Thymus (tissue), 11 donors: ENCODE measurements around the gene CLSTN2. TPM values are rescaled to one million over a fixed set of nuclear protein-coding genes. Genes with fewer than 3 reads are reported as not detected.

Experiments used
- DNase-seq, 9 donors: peaks; one replicate each; pipeline ENCODE4 v3.0.0-alpha.2; 2013; ENCODE audit warnings: low spot score in 9 of 9, low read depth in 6 of 9, missing footprints in 1 of 9
- H3K27ac ChIP-seq, 2 donors: one replicate each; pipeline ENCODE4 v1.5.1; 2013; ENCODE audit warnings: control low read depth in 1 of 2, low read depth in 1 of 2, low read length in 1 of 2, mild to moderate bottlenecking in 1 of 2, moderate library complexity in 1 of 2
- H3K27me3 ChIP-seq, 2 donors: one replicate each; pipeline ENCODE4 v1.5.1; 2013; ENCODE audit warnings: low read length in 1 of 2; ENCODE audit not compliant: control insufficient read depth in 2 of 2, insufficient read depth in 1 of 2
- H3K36me3 ChIP-seq, 2 donors: one replicate each; pipeline ENCODE4 v1.5.1; 2013; ENCODE audit warnings: low read length in 1 of 2, mild to moderate bottlenecking in 1 of 2, moderate library complexity in 1 of 2; ENCODE audit not compliant: control insufficient read depth in 2 of 2, insufficient read depth in 2 of 2
- H3K4me1 ChIP-seq, 2 donors: one replicate each; pipeline ENCODE4 v1.5.1; 2013; ENCODE audit warnings: low read length in 2 of 2; ENCODE audit not compliant: control insufficient read depth in 2 of 2, insufficient read depth in 2 of 2
- H3K4me3 ChIP-seq, 2 donors: one replicate each; pipeline ENCODE4 v1.5.1; 2013; ENCODE audit warnings: low read length in 2 of 2, control low read depth in 1 of 2, mild to moderate bottlenecking in 1 of 2
- H3K9me3 ChIP-seq, 2 donors: one replicate each; pipeline ENCODE4 v1.5.1; 2013; ENCODE audit warnings: low read length in 1 of 2, mild to moderate bottlenecking in 1 of 2; ENCODE audit not compliant: control insufficient read depth in 2 of 2, insufficient read depth in 1 of 2
- WGBS: extraction: QIAGEN DNeasy Blood & Tissue Kit; methylation state at CpG from one replicate; pipeline ENCODE4 v1.1.7; 2013; 5-methylcytosine and 5-hydroxymethylcytosine counted together
- polyA plus RNA-seq: library from polyadenylated mRNA; stranded (reverse); fragments of 200-250 nt; gene quantifications from one replicate; pipeline ENCODE4 v1.2.3, GENCODE V29; 2013
- total RNA-seq: library from RNA; stranded (reverse); fragments of 120-200 nt; gene quantifications from one replicate; pipeline ENCODE4 v1.2.4, GENCODE V29; 2013
- donor health status: healthy.

CLSTN2 gene
- total and polyA plus RNA-seq, 2 donors = 0.25 to 0.61 TPM

DNA sequence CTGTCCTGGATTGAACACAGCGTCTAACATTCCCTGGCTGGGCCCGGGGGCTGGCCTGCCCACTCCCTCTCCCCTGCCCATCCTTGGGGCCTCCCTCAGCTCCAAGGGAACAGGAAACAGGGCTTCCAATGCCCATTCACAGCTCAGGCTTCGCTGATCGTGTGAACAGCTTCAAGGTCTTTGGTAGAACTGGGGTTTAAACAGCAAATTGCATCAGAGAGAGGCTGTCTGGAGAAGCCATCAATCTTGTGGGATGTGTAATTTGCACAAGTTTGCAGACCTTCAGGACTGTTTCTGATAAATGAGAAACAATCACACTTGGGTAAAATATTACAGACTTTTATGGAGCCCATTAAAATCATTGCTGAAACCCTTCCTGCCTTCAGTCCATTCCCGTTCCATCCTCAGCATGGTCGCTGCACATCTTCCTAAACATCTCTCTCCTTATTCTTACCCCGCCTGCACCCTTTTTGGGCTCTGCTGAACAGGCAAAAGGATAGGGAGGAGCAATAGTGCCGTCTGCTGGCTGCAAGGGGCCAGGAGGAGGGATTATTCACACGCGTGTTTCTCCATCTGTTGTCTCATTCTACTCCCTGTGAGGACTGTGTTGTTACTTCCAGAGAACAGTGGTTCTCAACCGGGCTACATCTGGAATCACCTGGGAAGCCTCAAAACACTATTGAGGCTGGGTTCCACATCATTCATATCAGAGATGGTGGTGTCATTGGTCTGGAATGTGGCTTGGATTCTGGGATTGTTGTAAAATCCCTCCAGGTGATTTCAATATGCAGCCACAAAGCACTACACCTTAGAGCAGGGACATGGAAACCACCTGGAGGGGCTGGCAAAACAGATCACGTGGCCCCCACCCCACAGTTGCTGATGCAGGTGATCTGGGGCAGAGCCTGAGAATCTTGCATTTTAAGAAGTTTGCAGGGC is 116.3 kb downstream of the CLSTN2 start:
- H3K36me3 ChIP-seq = no peaks in the 10 kb centered on the region
- H3K27me3 ChIP-seq = no peaks in the 10 kb centered on the region
- no peaks in the 10 kb centered on the region for H3K4me1 ChIP-seq
- 46% methylated on average over 12 of the region's 12 CpGs for WGBS
- no peak overlapping the region for H3K4me3 ChIP-seq
- no peaks in the 10 kb centered on the region for H3K9me3 ChIP-seq
- no peak for DNase-seq
- no peak overlapping the region for H3K27ac ChIP-seq

DNA sequence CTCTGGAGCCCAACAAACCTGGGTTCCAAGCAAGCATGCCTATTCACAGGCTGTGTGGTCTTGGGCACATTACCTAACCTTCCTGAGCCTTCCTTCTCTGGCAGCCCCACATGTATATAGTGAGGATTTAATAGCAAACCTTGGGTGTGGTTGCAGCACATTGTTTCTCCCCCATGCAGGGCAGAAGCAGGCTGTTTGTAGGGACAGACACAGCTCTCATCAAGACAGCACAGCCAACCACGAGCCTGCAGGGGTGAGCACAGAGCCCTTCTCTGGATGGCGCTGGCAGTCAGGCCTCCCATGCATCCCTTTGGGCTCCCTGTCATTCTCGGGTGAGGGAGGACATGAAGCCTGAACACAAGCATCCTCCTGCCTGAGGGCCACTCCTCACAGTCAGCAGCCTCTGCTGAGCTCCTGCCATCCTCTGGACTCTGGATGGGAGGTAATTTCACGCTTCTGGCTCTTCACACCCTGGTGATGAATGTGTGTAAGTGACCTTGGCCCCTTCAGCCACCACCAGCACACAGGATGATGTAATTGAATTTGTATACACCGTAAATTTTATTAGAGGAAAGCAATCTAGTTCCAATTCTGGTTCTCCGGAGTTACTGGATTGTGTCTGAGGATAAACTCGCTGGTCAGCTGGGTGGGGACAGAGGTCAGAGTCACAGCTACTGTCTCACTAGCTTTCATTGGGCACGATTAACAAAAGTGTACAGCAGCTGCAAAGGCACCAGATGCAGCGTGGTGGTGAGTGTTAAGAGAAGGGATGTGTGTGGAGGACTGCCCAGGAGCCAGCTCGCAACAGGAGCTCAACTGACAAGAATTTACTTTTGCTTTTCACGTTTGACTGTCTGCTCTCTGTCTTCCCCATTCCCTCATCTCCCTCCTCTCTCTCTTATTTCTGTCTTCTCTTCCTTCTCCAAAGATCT is 118.1 kb downstream of the CLSTN2 start:
- no peak overlapping the region for H3K27ac ChIP-seq
- no peaks in the 10 kb centered on the region for H3K4me1 ChIP-seq
- no peaks in the 10 kb centered on the region for H3K36me3 ChIP-seq
- H3K27me3 ChIP-seq = no peaks in the 10 kb centered on the region
- 65% methylated on average over 11 of the region's 11 CpGs for WGBS
- H3K4me3 ChIP-seq = no peak overlapping the region
- H3K9me3 ChIP-seq = no peaks in the 10 kb centered on the region
- no peak for DNase-seq

DNA sequence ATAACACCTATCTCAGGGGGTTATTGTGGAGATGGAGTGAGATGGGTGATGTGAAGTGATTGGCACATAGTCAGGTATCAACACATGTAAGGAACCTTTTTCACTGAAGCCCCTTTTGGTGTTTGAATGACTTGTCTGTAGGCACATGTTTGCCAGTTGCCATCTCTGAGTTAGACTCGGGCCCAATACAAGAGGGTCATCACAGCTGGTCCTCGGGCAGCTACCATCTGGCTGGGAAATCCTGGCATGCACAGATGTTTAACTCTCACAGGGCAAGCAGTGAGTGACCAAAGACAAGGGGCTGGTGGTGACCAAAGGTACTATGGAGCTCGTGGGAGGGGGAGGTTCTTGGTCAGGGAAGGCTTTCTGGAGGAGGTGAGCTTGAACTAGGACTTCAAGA is 118.8 kb downstream of the CLSTN2 start:
- Histone ChIP-seq H3K27me3 (no peaks in the 10 kb centered on the region), H3K4me1 (no peaks in the 10 kb centered on the region), H3K4me3 (no peak overlapping the region), H3K27ac (no peak overlapping the region), H3K9me3 (no peaks in the 10 kb centered on the region), H3K36me3 (no peaks in the 10 kb centered on the region)
- no peak for DNase-seq
- WGBS = 85% methylated on average over 3 of the region's 3 CpGs

DNA sequence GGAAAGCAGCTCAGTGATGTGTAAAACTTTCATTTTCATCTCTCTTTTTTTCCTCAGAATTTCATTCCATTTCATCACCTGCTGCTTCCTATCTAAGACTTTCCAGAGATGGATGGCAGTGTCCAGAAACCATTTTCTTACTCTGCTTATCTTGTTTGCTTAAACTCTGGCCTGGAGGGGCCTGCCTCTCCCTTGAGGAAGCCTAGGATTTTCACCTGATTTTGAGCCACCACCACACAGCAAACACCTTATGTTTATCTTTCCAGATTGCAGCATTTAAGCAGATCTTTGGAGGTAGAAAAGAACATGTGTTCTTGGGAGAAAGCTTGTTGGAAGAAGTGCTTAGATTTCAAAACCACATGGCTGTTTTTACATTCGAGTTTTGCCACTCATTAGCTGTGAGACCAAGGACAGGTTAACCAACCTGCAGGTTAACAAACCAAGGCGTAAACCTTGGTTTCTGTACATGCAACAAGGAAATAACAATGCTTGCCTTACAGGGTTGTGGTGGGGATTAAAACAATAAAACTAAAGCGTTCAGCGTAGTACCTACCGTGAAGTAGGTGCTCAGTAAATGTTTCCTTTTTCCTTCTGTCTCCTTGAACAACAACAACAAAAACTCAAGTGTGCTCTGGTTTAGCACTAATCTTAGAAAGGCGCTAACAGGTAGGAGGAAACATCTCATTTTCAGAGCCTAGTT is 120.3 kb downstream of the CLSTN2 start:
- H3K9me3 ChIP-seq = no peaks in the 10 kb centered on the region
- H3K27me3 ChIP-seq = no peaks in the 10 kb centered on the region
- no peak for DNase-seq
- no peaks in the 10 kb centered on the region for H3K4me1 ChIP-seq
- no peak overlapping the region for H3K27ac ChIP-seq
- 96% methylated on average over 6 of the region's 6 CpGs for WGBS
- no peaks in the 10 kb centered on the region for H3K36me3 ChIP-seq
- H3K4me3 ChIP-seq = no peak overlapping the region

DNA sequence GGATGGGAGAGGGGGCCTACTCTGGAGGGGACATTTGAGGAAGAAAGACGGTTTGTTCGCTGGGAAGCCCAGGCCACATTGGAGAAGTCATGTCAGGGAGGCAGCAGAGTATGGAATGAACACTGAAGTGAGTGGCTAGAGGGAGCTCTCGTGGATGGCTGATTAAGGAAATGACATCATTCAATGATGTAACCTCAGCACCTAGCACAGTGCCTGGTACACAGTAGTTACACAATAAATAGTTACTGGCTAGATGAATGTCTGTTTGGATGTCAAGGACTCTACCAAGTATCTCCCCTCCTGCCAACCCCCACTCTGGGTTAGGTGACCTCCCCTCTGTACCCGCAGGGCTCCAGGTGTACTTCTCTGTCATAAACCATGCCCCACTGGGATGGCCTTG is 121.1 kb downstream of the CLSTN2 start:
- no peak overlapping the region for H3K4me3 ChIP-seq
- H3K36me3 ChIP-seq = no peaks in the 10 kb centered on the region
- H3K4me1 ChIP-seq = no peaks in the 10 kb centered on the region
- H3K27ac ChIP-seq = no peak overlapping the region
- H3K9me3 ChIP-seq = no peaks in the 10 kb centered on the region
- WGBS = 88% methylated on average over 4 of the region's 4 CpGs
- DNase-seq = no peak
- H3K27me3 ChIP-seq = no peaks in the 10 kb centered on the region

DNA sequence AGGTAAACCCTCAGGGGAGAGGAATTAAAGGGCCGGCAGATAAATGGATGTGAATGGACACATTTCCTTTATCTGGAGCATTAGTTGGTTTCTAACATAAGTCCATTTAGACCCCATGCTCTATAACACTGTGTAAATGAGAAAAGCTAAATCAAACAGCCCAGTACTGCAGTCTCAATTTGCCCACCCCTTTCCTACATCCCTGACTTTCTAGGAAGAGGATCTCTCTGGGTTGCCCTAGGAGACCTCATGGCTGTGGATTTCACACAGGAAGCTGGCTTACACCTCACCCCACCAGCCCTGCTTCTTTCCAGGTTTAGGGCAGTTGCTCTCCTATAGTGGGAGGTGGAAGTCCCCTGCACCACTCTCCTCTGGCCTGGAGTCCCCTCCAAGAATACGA is 126.2 kb downstream of the CLSTN2 start:
- Histone ChIP-seq H3K27ac (no peak overlapping the region), H3K4me3 (no peak overlapping the region), H3K27me3 (no peaks in the 10 kb centered on the region), H3K36me3 (no peaks in the 10 kb centered on the region), H3K9me3 (no peaks in the 10 kb centered on the region), H3K4me1 (no peaks in the 10 kb centered on the region)
- no peak for DNase-seq
- 92% methylated on average over 2 of the region's 2 CpGs for WGBS

DNA sequence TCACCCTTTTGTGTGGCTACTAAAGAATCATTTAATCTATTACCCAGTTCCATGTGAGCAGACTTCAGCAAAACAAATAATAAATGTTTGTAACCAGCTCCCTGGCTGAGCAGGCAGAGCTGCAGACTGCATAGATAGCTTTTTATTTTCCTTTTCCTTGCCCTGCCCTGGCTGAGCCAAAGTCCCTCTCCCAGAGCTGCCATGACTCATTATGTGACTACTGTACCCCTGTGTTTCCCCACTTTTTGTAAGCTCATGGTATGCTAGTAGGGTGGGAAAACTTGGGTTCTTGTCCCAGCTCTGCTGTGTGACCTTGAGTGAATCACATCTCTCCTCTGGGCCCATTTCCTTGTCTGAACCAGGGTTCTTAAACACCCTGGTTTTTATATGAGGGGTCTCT is 127.5 kb downstream of the CLSTN2 start:
- Histone ChIP-seq H3K4me1 (no peaks in the 10 kb centered on the region), H3K27me3 (no peaks in the 10 kb centered on the region), H3K36me3 (no peaks in the 10 kb centered on the region), H3K4me3 (no peak overlapping the region), H3K27ac (no peak overlapping the region), H3K9me3 (no peaks in the 10 kb centered on the region)
- DNase-seq = no peak

DNA sequence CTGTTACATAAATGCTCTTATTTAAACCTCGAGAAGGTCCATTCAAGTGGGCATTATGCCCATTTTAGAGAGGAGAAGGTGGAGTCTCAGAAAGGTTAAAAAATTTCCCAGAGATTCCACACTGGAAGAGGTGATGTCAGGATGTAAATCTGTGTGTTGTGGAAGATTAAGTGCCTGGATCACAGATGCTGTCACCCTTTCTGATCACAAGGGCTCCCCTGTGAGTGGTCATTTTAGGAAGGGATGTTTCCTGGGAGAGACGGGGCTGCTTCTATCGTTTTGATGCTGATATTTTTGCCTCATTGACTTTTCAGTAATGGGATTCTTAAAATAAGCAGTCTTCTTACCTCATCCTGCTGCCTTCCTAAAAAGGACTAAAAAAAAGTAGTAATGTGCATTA is 132.5 kb downstream of the CLSTN2 start:
- Histone ChIP-seq H3K27ac (no peak overlapping the region), H3K27me3 (no peaks in the 10 kb centered on the region), H3K36me3 (no peaks in the 10 kb centered on the region), H3K4me1 (no peaks in the 10 kb centered on the region), H3K9me3 (no peaks in the 10 kb centered on the region), H3K4me3 (no peak overlapping the region)
- no peak for DNase-seq
- 81% methylated on average over 3 of the region's 3 CpGs for WGBS
